HG02763 (cell line): ENCODE data around the gene STAG1.
"Not testable (repeated sequence)": the region's sequence is repeated elsewhere in the genome, so short reads cannot be mapped to it uniquely, and the experiment has no call there.

Experiments
- ATAC-seq: cut with Tn5 transposase; IDR thresholded peaks from one replicate; pipeline ENCODE4 v1.9.1; 2021; ENCODE audit warnings: mild to moderate bottlenecking, moderate library complexity; ENCODE audit not compliant: unreplicated experiment

The STAG1 gene

GRCh38 chr3:136334726-136335125 is 417.5 kb downstream of the STAG1 start:
- ATAC-seq: not testable (repeated sequence)

GRCh38 chr3:136334209-136334608 is 418.0 kb downstream of the STAG1 start:
- no peak for ATAC-seq

GRCh38 chr3:136332776-136333175 is 419.4 kb downstream of the STAG1 start:
- no peak for ATAC-seq

GRCh38 chr3:136332302-136332701 is 419.9 kb downstream of the STAG1 start:
- ATAC-seq: no peak

GRCh38 chr3:136330900-136331299 is 421.3 kb downstream of the STAG1 start:
- ATAC-seq: no peak

GRCh38 chr3:136329593-136329992 is 422.6 kb downstream of the STAG1 start:
- ATAC-seq: no peak

GRCh38 chr3:136327671-136328070 is 424.5 kb downstream of the STAG1 start:
- no peak for ATAC-seq

- ATAC-seq: no peak
These were observed 425.9 kb downstream of the STAG1 start for GRCh38 chr3:136326316-136326715.

- no peak for ATAC-seq
These were observed 440.2 kb downstream of the STAG1 start for GRCh38 chr3:136311968-136312367.

GRCh38 chr3:136311261-136311660 is 440.9 kb downstream of the STAG1 start:
- ATAC-seq: no peak

- ATAC-seq: no peak
These were observed 446.3 kb downstream of the STAG1 start for GRCh38 chr3:136305879-136306278.

GRCh38 chr3:136300444-136300843 is 451.7 kb downstream of the STAG1 start:
- no peak for ATAC-seq

GRCh38 chr3:136297826-136298225 is 454.4 kb downstream of the STAG1 start:
- ATAC-seq: no peak

GRCh38 chr3:136296960-136297359 is 455.2 kb downstream of the STAG1 start:
- no peak for ATAC-seq

- ATAC-seq: no peak
These were observed 458.0 kb downstream of the STAG1 start for GRCh38 chr3:136294176-136294575.

- ATAC-seq: no peak
These were observed 458.9 kb downstream of the STAG1 start for GRCh38 chr3:136293279-136293678.

GRCh38 chr3:136292500-136292899 is 459.7 kb downstream of the STAG1 start:
- no peak for ATAC-seq

GRCh38 chr3:136291302-136291701 is 460.9 kb downstream of the STAG1 start:
- no peak for ATAC-seq
